K562 (cell line): ENCODE measurements around the gene CMBL. TPM values are rescaled to one million over a fixed set of nuclear protein-coding genes. Genes with fewer than 3 reads are reported as not detected.
A peak's percentile ranks its signal among the peaks of the same experiment; 100 is the strongest.

Source experiments
- ADNP ChIP-seq: fragments of 200-800 bp; sonication (Bioruptor generic); IDR thresholded peaks from 2 replicates; pipeline ENCODE4 v1.6.1; 2016; ENCODE audit warnings: missing genetic modification characterization, missing compliant biosample characterization
- BCOR ChIP-seq: fragments of 450-650 bp; IDR thresholded peaks from 2 replicates; pipeline ENCODE4 v1.6.1; 2016
- BMI1 ChIP-seq: fragments of 150-350 bp; IDR thresholded peaks from 2 replicates; pipeline ENCODE4 v1.6.1; 2014; ENCODE audit warnings: low read length
- CBX1 ChIP-seq: sonication (generic); IDR thresholded peaks from 2 replicates; pipeline ENCODE4 v1.6.1; 2016; ENCODE audit warnings: antibody characterized with exemption, low read depth, mild to moderate bottlenecking
- CHD4 ChIP-seq: fragments of 200-600 bp; sonication (generic); IDR thresholded peaks from 3 replicates; pipeline ENCODE4 v1.6.1; 2012; ENCODE audit warnings: low read depth, mild to moderate bottlenecking, mixed read lengths, low read length, inconsistent platforms; ENCODE audit not compliant: insufficient read depth, insufficient replicate concordance, poor library complexity, severe bottlenecking
- ETV6 ChIP-seq, 3 experiments: fragments of 150-350 bp in 1 of 3; sonication (generic) in 1 of 3; formaldehyde crosslinking in 1 of 3; IDR thresholded peaks; 2 replicates each; pipeline versions ENCODE4 v1.6.1 to v1.8.0; 2014 to 2022; ENCODE audit warnings: borderline replicate concordance in 2 of 3, low read depth in 2 of 3, antibody characterized with exemption in 1 of 3, low read length in 1 of 3, mild to moderate bottlenecking in 1 of 3, missing genetic modification reagents in 1 of 3
- FOXJ2 ChIP-seq: fragments of 200-800 bp; sonication (Bioruptor generic); IDR thresholded peaks from 2 replicates; pipeline ENCODE4 v1.6.1; 2016; ENCODE audit warnings: missing genetic modification characterization, missing compliant biosample characterization
- GABPB2 ChIP-seq: fragments of 250-450 bp; sonication (Bioruptor Pico); conservative IDR thresholded peaks from 2 replicates; pipeline ENCODE4 v1.5.1; 2021; ENCODE audit warnings: mild to moderate bottlenecking
- SIN3A ChIP-seq, 2 experiments: fragments of 150-350 bp in 1 of 2; IDR thresholded peaks; 2 replicates each; pipeline ENCODE4 v1.6.1; 2011 to 2016; ENCODE audit warnings: borderline replicate concordance in 2 of 2, low read depth in 2 of 2, low read length in 2 of 2, mild to moderate bottlenecking in 2 of 2, moderate library complexity in 2 of 2; ENCODE audit not compliant: control insufficient read depth in 1 of 2
- SNRNP70 ChIP-seq: fragments of 200-400 bp; formaldehyde crosslinking; optimal IDR thresholded peaks from 2 replicates; pipeline ENCODE3; 2017; ENCODE audit warnings: low read depth, low read length
- ZBTB7A ChIP-seq: IDR thresholded peaks from 2 replicates; pipeline ENCODE4 v1.6.1; 2011; ENCODE audit warnings: low read depth, mild to moderate bottlenecking, low read length, moderate library complexity, borderline replicate concordance; ENCODE audit not compliant: control insufficient read depth
- ZFP91 ChIP-seq: sonication (generic); formaldehyde crosslinking; IDR thresholded peaks from 2 replicates; pipeline ENCODE4 v1.8.0; 2022; ENCODE audit warnings: mild to moderate bottlenecking, missing genetic modification reagents
- ZHX1 ChIP-seq: fragments of 150-350 bp; conservative IDR thresholded peaks from 2 replicates; pipeline ENCODE4 v1.6.1; 2014; ENCODE audit warnings: low read length
- ZKSCAN1 ChIP-seq: fragments of 150-350 bp; IDR thresholded peaks from 2 replicates; pipeline ENCODE4 v1.6.1; 2016; ENCODE audit warnings: low read depth, low read length
- ZNF140 ChIP-seq: fragments of 250-450 bp; sonication (Bioruptor Pico); IDR thresholded peaks from 2 replicates; pipeline ENCODE4 v1.8.0; 2021; ENCODE audit warnings: moderate library complexity, mild to moderate bottlenecking, inconsistent platforms
- ZNF232 ChIP-seq: sonication (generic); formaldehyde crosslinking; IDR thresholded peaks from 2 replicates; pipeline ENCODE4 v1.8.0; 2022; ENCODE audit warnings: mild to moderate bottlenecking, missing genetic modification reagents
- ZNF76 ChIP-seq: fragments of 250-450 bp; sonication (Bioruptor Pico); IDR thresholded peaks from 2 replicates; pipeline ENCODE4 v1.4.0; 2020; ENCODE audit warnings: mild to moderate bottlenecking, moderate library complexity, borderline replicate concordance
- polyA plus RNA-seq, 8 experiments: library from polyadenylated mRNA; depleted of rRNA in 4 of 8; stranded (reverse) in 5 of 8; unstranded in 3 of 8; fragments of >200 nt; fragmentation: Nextera tagmentation in 2 of 8; fragmentation: Illumina TruSeq in 1 of 8; extraction: Ambion mirVana in 2 of 8; extraction: Trizol in 1 of 8; gene quantifications; 2 replicates each; pipeline versions ENCODE4 v1.2.1 to v1.2.3, GENCODE V29; 2011 to 2014; ENCODE audit warnings: inconsistent platforms in 1 of 8, missing spikeins in 1 of 8
- total RNA-seq, 7 experiments: library from RNA; depleted of rRNA in 6 of 7; stranded (reverse); fragments of >200 nt in 6 of 7; fragmentation: Illumina TruSeq in 2 of 7; extraction: Trizol in 2 of 7; gene quantifications; 2 replicates each; pipeline versions ENCODE4 v1.2.1 to v1.2.3, GENCODE V29; 2011 to 2021; ENCODE audit warnings: low replicate concordance in 1 of 7
- TF ChIP-seq, protein P1 (sequence below), 2 experiments: fragments of 450-650 bp; IDR thresholded peaks; 2 replicates each; pipeline ENCODE4 v1.6.1; 2018; ENCODE audit warnings: mild to moderate bottlenecking in 2 of 2, low read depth in 1 of 2; ENCODE audit not compliant: partially characterized antibody in 2 of 2

The CMBL gene
- total and polyA plus RNA-seq, 9 of the 15 experiments (the other 6 are each of a cell fraction or from before 2014, with no cell fraction given), result 22.6 to 192 (median 71.1) TPM

- TF ChIP-seq, protein P1, sequence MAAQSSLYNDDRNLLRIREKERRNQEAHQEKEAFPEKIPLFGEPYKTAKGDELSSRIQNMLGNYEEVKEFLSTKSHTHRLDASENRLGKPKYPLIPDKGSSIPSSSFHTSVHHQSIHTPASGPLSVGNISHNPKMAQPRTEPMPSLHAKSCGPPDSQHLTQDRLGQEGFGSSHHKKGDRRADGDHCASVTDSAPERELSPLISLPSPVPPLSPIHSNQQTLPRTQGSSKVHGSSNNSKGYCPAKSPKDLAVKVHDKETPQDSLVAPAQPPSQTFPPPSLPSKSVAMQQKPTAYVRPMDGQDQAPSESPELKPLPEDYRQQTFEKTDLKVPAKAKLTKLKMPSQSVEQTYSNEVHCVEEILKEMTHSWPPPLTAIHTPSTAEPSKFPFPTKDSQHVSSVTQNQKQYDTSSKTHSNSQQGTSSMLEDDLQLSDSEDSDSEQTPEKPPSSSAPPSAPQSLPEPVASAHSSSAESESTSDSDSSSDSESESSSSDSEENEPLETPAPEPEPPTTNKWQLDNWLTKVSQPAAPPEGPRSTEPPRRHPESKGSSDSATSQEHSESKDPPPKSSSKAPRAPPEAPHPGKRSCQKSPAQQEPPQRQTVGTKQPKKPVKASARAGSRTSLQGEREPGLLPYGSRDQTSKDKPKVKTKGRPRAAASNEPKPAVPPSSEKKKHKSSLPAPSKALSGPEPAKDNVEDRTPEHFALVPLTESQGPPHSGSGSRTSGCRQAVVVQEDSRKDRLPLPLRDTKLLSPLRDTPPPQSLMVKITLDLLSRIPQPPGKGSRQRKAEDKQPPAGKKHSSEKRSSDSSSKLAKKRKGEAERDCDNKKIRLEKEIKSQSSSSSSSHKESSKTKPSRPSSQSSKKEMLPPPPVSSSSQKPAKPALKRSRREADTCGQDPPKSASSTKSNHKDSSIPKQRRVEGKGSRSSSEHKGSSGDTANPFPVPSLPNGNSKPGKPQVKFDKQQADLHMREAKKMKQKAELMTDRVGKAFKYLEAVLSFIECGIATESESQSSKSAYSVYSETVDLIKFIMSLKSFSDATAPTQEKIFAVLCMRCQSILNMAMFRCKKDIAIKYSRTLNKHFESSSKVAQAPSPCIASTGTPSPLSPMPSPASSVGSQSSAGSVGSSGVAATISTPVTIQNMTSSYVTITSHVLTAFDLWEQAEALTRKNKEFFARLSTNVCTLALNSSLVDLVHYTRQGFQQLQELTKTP (IDR thresholded peaks at IDR 0.05; ENCODE audit: low read depth in 1 of 2, partially characterized antibody in 2 of 2), result no peak
- TF ChIP-seq ZKSCAN1 (no peak), ZBTB7A (no peak), BCOR (peak; percentile 93), ZNF232 (CRISPR knock-in tag) (no peak), CBX1 (0 out of 2 replicates have a peak, but pooled peaks have one; percentile 53), CHD4 (peak; percentile 88), SIN3A (IDR thresholded peaks at IDR 0.05; ENCODE audit: borderline replicate concordance in 2 of 2, control insufficient read depth in 1 of 2, low read depth in 2 of 2, low read length in 2 of 2) (peak in 1 of 2 experiments; percentile 38; a peak in 1 of 4 replicates), SNRNP70 (no peak), ZNF76 (0 out of 2 replicates have a peak, but pooled peaks have one; percentile 8), ZHX1 (no peak), ADNP (peak; percentile 82), GABPB2 (CRISPR knock-in tag) (no peak), FOXJ2 (tag) (no peak), BMI1 (no peak), ZFP91 (CRISPR knock-in tag) (no peak), ZNF140 (CRISPR knock-in tag) (no peak), ETV6 (IDR thresholded peaks at IDR 0.05; ENCODE audit: borderline replicate concordance in 1 of 2, low read depth in 2 of 2, low read length in 1 of 2) (no peak), ETV6 (CRISPR knock-in tag; IDR thresholded peaks at IDR 0.05; ENCODE audit: borderline replicate concordance) (no peak)
These were observed 13.6 kb downstream of the CMBL start (continued) for GRCh38 chr5:10293907-10294662.
